ENCODE results near the gene USP48. TPM values are rescaled to one million over a fixed set of nuclear protein-coding genes. Genes with fewer than 3 reads are reported as not detected.

The USP48 gene
- total and polyA plus RNA-seq, 10 of the 15 experiments (the other 5 are each of a cell fraction or from before 2014, with no cell fraction given): 21.2 to 115 (median 75.5) TPM

GRCh38 chr1:21782349-21782867 lies 541 bp downstream of the USP48 start (continued):
- TF ChIP-seq PRDM15 (CRISPR knock-in tag; IDR thresholded peaks at IDR 0.05) (no peak), PAX8 (IDR thresholded peaks at IDR 0.05) (no peak), ZNF24 (IDR thresholded peaks at IDR 0.05) (no peak), ZNF687 (IDR thresholded peaks at IDR 0.05) (peak; percentile 42; the same call in 1 of the 2 replicates), PML (IDR thresholded peaks at IDR 0.05; ENCODE audit: low read length) (no peak; the same call in 1 of the 2 replicates), BCL11A (IDR thresholded peaks at IDR 0.05; ENCODE audit: low read depth, low read length) (no peak), IRF4 (IDR thresholded peaks at IDR 0.05; ENCODE audit: low read depth, low read length) (no peak), LARP7 (IDR thresholded peaks at IDR 0.05) (no peak), FOXM1 (IDR thresholded peaks at IDR 0.05; ENCODE audit: low read depth, low read length) (no peak), ZNF622 (IDR thresholded peaks at IDR 0.05) (no peak), TARDBP (IDR thresholded peaks at IDR 0.05; ENCODE audit: borderline replicate concordance) (no peak), NR2C1 (IDR thresholded peaks at IDR 0.05) (no peak), SMARCA5 (IDR thresholded peaks at IDR 0.05) (no peak; the same call in 1 of the 2 replicates), CUX1 (IDR thresholded peaks at IDR 0.05; ENCODE audit: insufficient replicate concordance, low read depth, low read length) (no peak), DPF2 (IDR thresholded peaks at IDR 0.05) (no peak), TBL1XR1 (IDR thresholded peaks at IDR 0.05; ENCODE audit: low read depth, low read length) (no peak), NFYA (IDR thresholded peaks at IDR 0.05; ENCODE audit: borderline replicate concordance, low read depth, low read length) (no peak), USF1 (IDR thresholded peaks at IDR 0.05; ENCODE audit: borderline replicate concordance, extremely low read length, insufficient read depth, low read depth, low read length) (no peak)

Data from GM12878 (cell line).